ENCODE results near the gene TNFSF18.

GRCh38 chr1:173005196-173005864 is 45.4 kb downstream of the TNFSF18 start:
- TF ChIP-seq CTCF (conservative IDR thresholded peaks at IDR 0.05; ENCODE audit: low read length) (peak; percentile 46), EZH2phosphoT487 (IDR thresholded peaks at IDR 0.05; ENCODE audit: borderline replicate concordance) (no peak)
